CD14-positive monocyte (primary cell): Measurements from ENCODE around the gene F10. TPM values are rescaled to one million over a fixed set of nuclear protein-coding genes. Genes with fewer than 3 reads are reported as not detected.
A peak's percentile ranks its signal among the peaks of the same experiment; 100 is the strongest.

Source experiments
- DNase-seq, 3 donors: peaks; one replicate each; pipeline ENCODE4 v3.0.0-alpha.2; 2011 to 2022
- H2AFZ ChIP-seq: 2 replicates; pipeline ENCODE4 v1.6.0; 2012; ENCODE audit warnings: mild to moderate bottlenecking, low read depth, low read length, inconsistent platforms; ENCODE audit not compliant: insufficient read depth, poor library complexity, severe bottlenecking
- H3K27ac ChIP-seq, 2 donors: 1 replicate in 1 of 2; 2 replicates in 1 of 2; pipeline ENCODE4 v1.5.1; 2012 to 2013; ENCODE audit warnings: low read length in 2 of 2, control low read depth in 1 of 2, inconsistent platforms in 1 of 2, low read depth in 1 of 2, mild to moderate bottlenecking in 1 of 2
- H3K27me3 ChIP-seq, 2 donors: one replicate each; pipeline versions ENCODE4 v1.6.0 to v1.6.1; 2011 to 2013; ENCODE audit warnings: low read length in 2 of 2; ENCODE audit not compliant: control insufficient read depth in 2 of 2, insufficient read depth in 2 of 2
- H3K36me3 ChIP-seq, 2 donors: replicated peaks in 1 of 2; 1 replicate in 1 of 2; 2 replicates in 1 of 2; pipeline versions ENCODE4 v1.5.1 to v1.6.1; 2012 to 2013; ENCODE audit warnings: low read length in 2 of 2, control low read depth in 1 of 2, inconsistent platforms in 1 of 2, mild to moderate bottlenecking in 1 of 2; ENCODE audit not compliant: insufficient read depth in 2 of 2, control insufficient read depth in 1 of 2
- H3K4me1 ChIP-seq, 2 donors: 1 replicate in 1 of 2; 2 replicates in 1 of 2; pipeline versions ENCODE4 v1.5.1 to v1.6.1; 2012 to 2013; ENCODE audit warnings: low read length in 2 of 2, control low read depth in 1 of 2, inconsistent platforms in 1 of 2, mild to moderate bottlenecking in 1 of 2, moderate library complexity in 1 of 2; ENCODE audit not compliant: insufficient read depth in 2 of 2, control insufficient read depth in 1 of 2
- H3K4me2 ChIP-seq: replicated peaks from 2 replicates; pipeline ENCODE3; 2012; ENCODE audit warnings: low read length, moderate library complexity, mild to moderate bottlenecking; ENCODE audit not compliant: poor library complexity, severe bottlenecking; ENCODE audit errors: extremely low read depth
- H3K4me3 ChIP-seq, 3 experiments: fragments of 200-600 bp in 1 of 3; sonication (generic) in 1 of 3; replicated peaks in 1 of 3; 1 replicate in 2 of 3; 2 replicates in 1 of 3; pipeline ENCODE4 v1.5.1; 2011 to 2013; ENCODE audit warnings: low read length in 3 of 3, mild to moderate bottlenecking in 3 of 3, control low read depth in 2 of 3, low read depth in 2 of 3, inconsistent platforms in 1 of 3, moderate library complexity in 1 of 3
- H3K79me2 ChIP-seq: 2 replicates; pipeline ENCODE4 v1.6.0; 2012; ENCODE audit warnings: mild to moderate bottlenecking, control low read depth, inconsistent platforms, low read length, moderate library complexity; ENCODE audit not compliant: insufficient read depth
- H3K9ac ChIP-seq: 2 replicates; pipeline ENCODE4 v1.6.0; 2017; ENCODE audit warnings: low read length, mild to moderate bottlenecking; ENCODE audit not compliant: insufficient read depth, poor library complexity, severe bottlenecking
- H3K9me3 ChIP-seq, 2 donors: replicated peaks in 1 of 2; 1 replicate in 1 of 2; 2 replicates in 1 of 2; pipeline versions ENCODE4 v1.5.1 to v1.6.1; 2012 to 2013; ENCODE audit warnings: low read length in 2 of 2, control low read depth in 1 of 2; ENCODE audit not compliant: control insufficient read depth in 1 of 2, insufficient read depth in 1 of 2
- H4K20me1 ChIP-seq: 2 replicates; pipeline ENCODE4 v1.6.0; 2012; ENCODE audit warnings: mild to moderate bottlenecking, low read length, control low read depth, moderate library complexity; ENCODE audit not compliant: insufficient read depth
- H3K27ac Mint-ChIP-seq, 7 donors: one replicate each; pipeline ENCODE4 v1.8.0; 2020; ENCODE audit warnings: mild to moderate bottlenecking in 7 of 7, mixed read lengths in 7 of 7, moderate library complexity in 6 of 7, inconsistent platforms in 2 of 7
- H3K27me3 Mint-ChIP-seq, 3 donors: one replicate each; pipeline ENCODE4 v1.8.0; 2021 to 2022; ENCODE audit warnings: low read depth in 3 of 3, mild to moderate bottlenecking in 3 of 3, mixed read lengths in 3 of 3, moderate library complexity in 3 of 3, inconsistent platforms in 1 of 3
- H3K36me3 Mint-ChIP-seq, 2 donors: one replicate each; pipeline ENCODE4 v1.8.0; 2020; ENCODE audit warnings: mixed read lengths in 2 of 2, inconsistent platforms in 1 of 2, mild to moderate bottlenecking in 1 of 2
- H3K4me1 Mint-ChIP-seq: one replicate; pipeline ENCODE4 v1.8.0; 2020; ENCODE audit warnings: mild to moderate bottlenecking, mixed read lengths
- H3K4me3 Mint-ChIP-seq, 2 donors: one replicate each; pipeline ENCODE4 v1.8.0; 2020; ENCODE audit warnings: mild to moderate bottlenecking in 2 of 2, mixed read lengths in 2 of 2, moderate library complexity in 1 of 2
- H3K9me3 Mint-ChIP-seq, 7 donors: one replicate each; pipeline ENCODE4 v1.8.0; 2020 to 2022; ENCODE audit warnings: mixed read lengths in 7 of 7, mild to moderate bottlenecking in 6 of 7, moderate library complexity in 6 of 7, inconsistent platforms in 2 of 7
- CTCF ChIP-seq: fragments of 200-600 bp; IDR thresholded peaks from one replicate; pipeline ENCODE4 v1.8.0; 2022; ENCODE audit warnings: antibody characterized with exemption, mild to moderate bottlenecking
- WGBS: methylation state at CpG from one replicate; pipeline ENCODE4 v1.1.5; 2013; ENCODE audit warnings: missing lambda C conversion rate; ENCODE audit not compliant: insufficient coverage; 5-methylcytosine and 5-hydroxymethylcytosine counted together
- intact Hi-C, 2 donors: fragments of 100-400 bp; cut with micrococcal nuclease; formaldehyde crosslinking; loops; one replicate each; pipeline versions ENCODE4 v1.15.0 to v1.15.1; 2023
- polyA plus RNA-seq, 3 donors: library from polyadenylated mRNA; depleted of rRNA in 1 of 3; unstranded in 2 of 3; stranded (reverse) in 1 of 3; fragments of 300-500 nt in 2 of 3; fragments of >200 nt in 1 of 3; fragmentation: Illumina TruSeq in 2 of 3; gene quantifications; 1 replicate in 2 of 3; 2 replicates in 1 of 3; pipeline ENCODE4 v1.2.3, GENCODE V29; 2012 to 2021

Gene F10
- polyA plus RNA-seq, 3 donors, result not detected

DNA sequence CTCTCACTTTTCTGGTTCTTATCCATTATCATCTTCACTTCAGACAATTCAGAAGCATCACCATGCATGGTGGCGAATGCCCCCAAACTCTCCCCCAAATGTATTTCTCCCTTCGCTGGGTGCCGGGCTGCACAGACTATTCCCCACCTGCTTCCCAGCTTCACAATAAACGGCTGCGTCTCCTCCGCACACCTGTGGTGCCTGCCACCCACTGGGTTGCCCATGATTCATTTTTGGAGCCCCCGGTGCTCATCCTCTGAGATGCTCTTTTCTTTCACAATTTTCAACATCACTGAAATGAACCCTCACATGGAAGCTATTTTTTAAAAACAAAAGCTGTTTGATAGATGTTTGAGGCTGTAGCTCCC is 2.8 kb upstream of the F10 start:
- H3K9ac ChIP-seq, result no peak overlapping the region
- no peak overlapping the region for H3K4me2 ChIP-seq
- Mint-ChIP-seq H3K9me3 (peaks cover 0 to 1% (median 0%) of the 10 kb centered on the region in 7 donors), H3K36me3 (no peaks in the 10 kb centered on the region), H3K27me3 (peaks cover 3 to 7% (median 4%) of the 10 kb centered on the region in 3 donors), H3K4me3 (no peak overlapping the region), H3K4me1 (no peaks in the 10 kb centered on the region), H3K27ac (peak overlapping the region in 1 of 7 donors; percentile 14)
- no peak overlapping the region for H3K27ac ChIP-seq
- H2AFZ ChIP-seq, result no peak overlapping the region
- 95% methylated on average over 6 of the region's 7 CpGs for WGBS
- H3K4me1 ChIP-seq, result no peaks in the 10 kb centered on the region
- TF ChIP-seq CTCF, result no peak
- H3K36me3 ChIP-seq, result no peaks in the 10 kb centered on the region
- DNase-seq, result no peak
- H3K27me3 ChIP-seq, result no peaks in the 10 kb centered on the region
- no peaks in the 10 kb centered on the region for H3K9me3 ChIP-seq
- intact Hi-C loops, result no loop called here
- H3K4me3 ChIP-seq, result no peak overlapping the region
- H4K20me1 ChIP-seq, result no peaks in the 10 kb centered on the region
- H3K79me2 ChIP-seq, result no peaks in the 10 kb centered on the region

- H3K36me3 ChIP-seq, result no peaks in the 10 kb centered on the region
- no peaks in the 10 kb centered on the region for H3K9me3 ChIP-seq
- 92% methylated on average over 15 of the region's 19 CpGs for WGBS
- Mint-ChIP-seq H3K4me3 (no peak overlapping the region), H3K36me3 (no peaks in the 10 kb centered on the region), H3K9me3 (peaks cover 0 to 1% (median 0%) of the 10 kb centered on the region in 7 donors), H3K27ac (peak overlapping the region in 1 of 7 donors; percentile 39), H3K27me3 (peaks cover 2 to 7% (median 3%) of the 10 kb centered on the region in 3 donors), H3K4me1 (no peaks in the 10 kb centered on the region)
- H4K20me1 ChIP-seq, result no peaks in the 10 kb centered on the region
- no peak for DNase-seq
- no peaks in the 10 kb centered on the region for H3K79me2 ChIP-seq
- no peak overlapping the region for H3K4me2 ChIP-seq
- no peak for TF ChIP-seq CTCF
- no peak overlapping the region for H3K4me3 ChIP-seq
- H3K27me3 ChIP-seq, result no peaks in the 10 kb centered on the region
- H3K27ac ChIP-seq, result no peak overlapping the region
- no peak overlapping the region for H2AFZ ChIP-seq
- H3K9ac ChIP-seq, result no peak overlapping the region
- no peaks in the 10 kb centered on the region for H3K4me1 ChIP-seq
- intact Hi-C loops, result no loop called here
Observed at GRCh38 chr13:113120300-113121182, 2.1 kb upstream of the F10 start.
